ENCODE results near the gene GSTM3. TPM values are rescaled to one million over a fixed set of nuclear protein-coding genes. Genes with fewer than 3 reads are reported as not detected.
A peak's percentile ranks its signal among the peaks of the same experiment; 100 is the strongest.
"Not testable (repeated sequence)": the region's sequence is repeated elsewhere in the genome, so short reads cannot be mapped to it uniquely, and the experiment has no call there.

Gene GSTM3
- polyA plus RNA-seq, 4 donors: 71.6 to 169 (median 118) TPM

GRCh38 chr1:109761227-109762038, 20.6 kb upstream of the GSTM3 start:
- Histone ChIP-seq H3K36me3 (ENCODE audit: control insufficient read depth in 3 of 3, insufficient read depth in 2 of 3, low read depth in 1 of 3, low read length in 3 of 3) (peaks cover 6 to 61% (median 31%) of the 10 kb centered on the region in 3 donors), H3K4me3 (ENCODE audit: low read depth in 1 of 3, low read length in 3 of 3) (peak overlapping the region in 2 of 3 donors; percentile 57 to 84), H3K27me3 (ENCODE audit: control insufficient read depth in 3 of 3, insufficient read depth in 3 of 3, low read length in 3 of 3) (no peaks in the 10 kb centered on the region), H3K9me3 (ENCODE audit: control insufficient read depth in 2 of 2, insufficient read depth in 1 of 2, low read depth in 1 of 2, low read length in 1 of 2) (no peaks in the 10 kb centered on the region), H3K4me1 (ENCODE audit: control insufficient read depth in 3 of 3, insufficient read depth in 2 of 3, low read depth in 1 of 3, low read length in 2 of 3) (peaks cover 2 to 57% (median 6%) of the 10 kb centered on the region in 3 donors), H3K27ac (ENCODE audit: low read depth in 1 of 3, low read length in 2 of 3) (peak overlapping the region in 2 of 3 donors; percentile 43 to 95)
- WGBS, 3 donors: 49 to 72% (median 60%) methylated on average over 13 to 14 of the region's 14 CpGs
- DNase-seq (no peak), FAIRE-seq (no peak)

- Histone ChIP-seq H3K27me3 (ENCODE audit: control insufficient read depth in 3 of 3, insufficient read depth in 3 of 3, low read length in 3 of 3) (no peaks in the 10 kb centered on the region), H3K27ac (ENCODE audit: low read depth in 1 of 3, low read length in 2 of 3) (peak overlapping the region in 1 of 3 donors; percentile 9), H3K9me3 (ENCODE audit: control insufficient read depth in 2 of 2, insufficient read depth in 1 of 2, low read depth in 1 of 2, low read length in 1 of 2) (no peaks in the 10 kb centered on the region), H3K4me1 (ENCODE audit: control insufficient read depth in 3 of 3, insufficient read depth in 2 of 3, low read depth in 1 of 3, low read length in 2 of 3) (peaks cover 2 to 50% (median 6%) of the 10 kb centered on the region in 3 donors), H3K36me3 (ENCODE audit: control insufficient read depth in 3 of 3, insufficient read depth in 2 of 3, low read depth in 1 of 3, low read length in 3 of 3) (peaks cover 6 to 68% (median 34%) of the 10 kb centered on the region in 3 donors), H3K4me3 (ENCODE audit: low read depth in 1 of 3, low read length in 3 of 3) (peak overlapping the region in 1 of 3 donors; percentile 57)
- no peak for FAIRE-seq
- DNase-seq: no peak
- 51 to 80% (median 61%) methylated on average over 7 of the region's 7 CpGs for WGBS, 3 donors
These were observed 19.9 kb upstream of the GSTM3 start for GRCh38 chr1:109760581-109761226.

- FAIRE-seq: no peak
- 78 to 81% (median 80%) methylated on average over 11 of the region's 11 CpGs for WGBS, 3 donors
- H3K4me3 ChIP-seq (ENCODE audit: low read depth in 1 of 3, low read length in 3 of 3): no peak overlapping the region
- no peak for DNase-seq
- H3K36me3 ChIP-seq (ENCODE audit: control insufficient read depth in 3 of 3, insufficient read depth in 2 of 3, low read depth in 1 of 3, low read length in 3 of 3): peaks cover 6 to 73% (median 35%) of the 10 kb centered on the region in 3 donors
- H3K27me3 ChIP-seq (ENCODE audit: control insufficient read depth in 3 of 3, insufficient read depth in 3 of 3, low read length in 3 of 3): no peaks in the 10 kb centered on the region
- peaks cover 0 to 40% (median 2%) of the 10 kb centered on the region in 3 donors for H3K4me1 ChIP-seq (ENCODE audit: control insufficient read depth in 3 of 3, insufficient read depth in 2 of 3, low read depth in 1 of 3, low read length in 2 of 3)
- H3K27ac ChIP-seq (ENCODE audit: low read depth in 1 of 3, low read length in 2 of 3): no peak overlapping the region
- no peaks in the 10 kb centered on the region for H3K9me3 ChIP-seq (ENCODE audit: control insufficient read depth in 2 of 2, insufficient read depth in 1 of 2, low read depth in 1 of 2, low read length in 1 of 2)
These were observed 18.9 kb upstream of the GSTM3 start for GRCh38 chr1:109759513-109760334.

GRCh38 chr1:109757936-109758786, 17.3 kb upstream of the GSTM3 start:
- 85 to 91% (median 88%) methylated on average over 13 of the region's 13 CpGs for WGBS, 3 donors
- H3K36me3 ChIP-seq (ENCODE audit: control insufficient read depth in 3 of 3, insufficient read depth in 2 of 3, low read depth in 1 of 3, low read length in 3 of 3): peaks cover 6 to 80% (median 45%) of the 10 kb centered on the region in 3 donors

GRCh38 chr1:109756848-109757521, 16.1 kb upstream of the GSTM3 start:
- no peaks in the 10 kb centered on the region for H3K9me3 ChIP-seq (ENCODE audit: control insufficient read depth in 2 of 2, insufficient read depth in 1 of 2, low read depth in 1 of 2, low read length in 1 of 2)
- DNase-seq (no peak), FAIRE-seq (no peak)
- peaks cover 10 to 83% (median 53%) of the 10 kb centered on the region in 3 donors for H3K36me3 ChIP-seq (ENCODE audit: control insufficient read depth in 3 of 3, insufficient read depth in 2 of 3, low read depth in 1 of 3, low read length in 3 of 3)
- H3K27ac ChIP-seq (ENCODE audit: low read depth in 1 of 3, low read length in 2 of 3): no peak overlapping the region
- no peaks in the 10 kb centered on the region for H3K27me3 ChIP-seq (ENCODE audit: control insufficient read depth in 3 of 3, insufficient read depth in 3 of 3, low read length in 3 of 3)
- 77 to 81% (median 77%) methylated on average over 7 of the region's 7 CpGs for WGBS, 3 donors
- peaks cover 0 to 24% (median 0%) of the 10 kb centered on the region in 3 donors for H3K4me1 ChIP-seq (ENCODE audit: control insufficient read depth in 3 of 3, insufficient read depth in 2 of 3, low read depth in 1 of 3, low read length in 2 of 3)
- H3K4me3 ChIP-seq (ENCODE audit: low read depth in 1 of 3, low read length in 3 of 3): no peak overlapping the region

More at GRCh38 chr1:109757936-109758786, 17.3 kb upstream of the GSTM3 start:
- no peak for FAIRE-seq
- Histone ChIP-seq H3K9me3 (ENCODE audit: control insufficient read depth in 2 of 2, insufficient read depth in 1 of 2, low read depth in 1 of 2, low read length in 1 of 2) (no peaks in the 10 kb centered on the region), H3K27ac (ENCODE audit: low read depth in 1 of 3, low read length in 2 of 3) (no peak overlapping the region), H3K4me3 (ENCODE audit: low read depth in 1 of 3, low read length in 3 of 3) (no peak overlapping the region), H3K27me3 (ENCODE audit: control insufficient read depth in 3 of 3, insufficient read depth in 3 of 3, low read length in 3 of 3) (no peaks in the 10 kb centered on the region), H3K4me1 (ENCODE audit: control insufficient read depth in 3 of 3, insufficient read depth in 2 of 3, low read depth in 1 of 3, low read length in 2 of 3) (peaks cover 0 to 31% (median 0%) of the 10 kb centered on the region in 3 donors)
- no peak for DNase-seq

- not testable (repeated sequence) for H3K27me3 ChIP-seq (ENCODE audit: control insufficient read depth in 3 of 3, insufficient read depth in 3 of 3, low read length in 3 of 3); H3K4me3 ChIP-seq (ENCODE audit: low read depth in 1 of 3, low read length in 3 of 3); DNase-seq; FAIRE-seq; H3K9me3 ChIP-seq (ENCODE audit: control insufficient read depth in 2 of 2, insufficient read depth in 1 of 2, low read depth in 1 of 2, low read length in 1 of 2); H3K27ac ChIP-seq (ENCODE audit: low read depth in 1 of 3, low read length in 2 of 3)
- WGBS, 3 donors: 90 to 93% (median 92%) methylated on average over 5 of the region's 5 CpGs
- H3K36me3 ChIP-seq (ENCODE audit: control insufficient read depth in 3 of 3, insufficient read depth in 2 of 3, low read depth in 1 of 3, low read length in 3 of 3): peaks cover 13 to 83% (median 59%) of the 10 kb centered on the region in 3 donors
- peaks cover 0 to 17% (median 0%) of the 10 kb centered on the region in 3 donors for H3K4me1 ChIP-seq (ENCODE audit: control insufficient read depth in 3 of 3, insufficient read depth in 2 of 3, low read depth in 1 of 3, low read length in 2 of 3)
These were observed 15.5 kb upstream of the GSTM3 start for GRCh38 chr1:109756325-109756724.

GRCh38 chr1:109754738-109755137, 13.9 kb upstream of the GSTM3 start:
- FAIRE-seq (no peak), DNase-seq (no peak)
- peaks cover 0 to 11% of the 10 kb centered on the region in 2 donors for H3K9me3 ChIP-seq (ENCODE audit: control insufficient read depth in 2 of 2, insufficient read depth in 1 of 2, low read depth in 1 of 2, low read length in 1 of 2)
- peaks cover 13 to 83% (median 62%) of the 10 kb centered on the region in 3 donors for H3K36me3 ChIP-seq (ENCODE audit: control insufficient read depth in 3 of 3, insufficient read depth in 2 of 3, low read depth in 1 of 3, low read length in 3 of 3)
- H3K4me3 ChIP-seq (ENCODE audit: low read depth in 1 of 3, low read length in 3 of 3): no peak overlapping the region
- H3K27ac ChIP-seq (ENCODE audit: low read depth in 1 of 3, low read length in 2 of 3): no peak overlapping the region
- WGBS, 3 donors: 75 to 77% (median 76%) methylated on average over 2 of the region's 2 CpGs
- peaks cover 0 to 1% (median 0%) of the 10 kb centered on the region in 3 donors for H3K4me1 ChIP-seq (ENCODE audit: control insufficient read depth in 3 of 3, insufficient read depth in 2 of 3, low read depth in 1 of 3, low read length in 2 of 3)
- no peaks in the 10 kb centered on the region for H3K27me3 ChIP-seq (ENCODE audit: control insufficient read depth in 3 of 3, insufficient read depth in 3 of 3, low read length in 3 of 3)

All from small intestine (tissue), 7 donors.